Lower leg skin (tissue), 3 donors: ENCODE results near the gene ZNF354C.

Source experiments
- CTCF ChIP-seq, 3 donors: fragments of 450-650 bp; IDR thresholded peaks; one replicate each; pipeline ENCODE4 v1.5.1; 2016; ENCODE audit warnings: antibody characterized with exemption in 3 of 3, mild to moderate bottlenecking in 3 of 3, moderate library complexity in 2 of 3
- POLR2A ChIP-seq, 2 donors: fragments of 450-650 bp; IDR thresholded peaks; one replicate each; pipeline ENCODE4 v1.6.1; 2016 to 2017; ENCODE audit warnings: antibody characterized with exemption in 2 of 2, mild to moderate bottlenecking in 1 of 2, moderate library complexity in 1 of 2

GRCh38 chr5:179054036-179054785 lies 6.0 kb upstream of the ZNF354C start:
- TF ChIP-seq POLR2A (IDR thresholded peaks at IDR 0.05) = no peak
- no peak for TF ChIP-seq CTCF (IDR thresholded peaks at IDR 0.05)
